Measurements from ENCODE around the gene P3H1. TPM values are rescaled to one million over a fixed set of nuclear protein-coding genes. Genes with fewer than 3 reads are reported as not detected.

Gene P3H1
- total and polyA plus RNA-seq, 2 of the 13 experiments (the other 11 are each of a cell fraction or from before 2014, with no cell fraction given), result 64.6 to 120 TPM

DNA sequence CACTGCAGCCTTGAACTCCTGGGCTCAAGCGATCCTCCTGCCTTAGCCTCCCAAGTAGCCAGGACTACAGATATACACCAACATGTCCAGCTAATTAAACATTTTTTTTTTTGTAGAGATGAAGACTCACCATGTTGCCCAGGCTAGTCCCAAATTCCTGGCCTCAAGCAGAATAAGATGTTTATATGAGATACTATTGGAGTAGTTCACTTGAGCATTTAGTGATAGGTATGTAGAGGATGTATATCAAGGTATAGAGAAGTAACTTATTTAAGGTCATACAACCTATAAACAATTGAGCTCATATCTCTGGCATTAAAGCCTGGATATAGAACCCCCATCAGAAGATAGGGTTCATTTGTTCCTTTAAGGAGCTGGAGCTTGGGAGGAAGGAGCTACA, 13.3 kb upstream of the P3H1 start:
- no peak overlapping the region for H3K27ac ChIP-seq (ENCODE audit: extremely low read length, insufficient read depth, low read length)
- WGBS (ENCODE audit: low lambda C conversion rate), result 100% methylated on average over 1 of the region's 1 CpG
- H2AFZ ChIP-seq (ENCODE audit: low read length), result no peak overlapping the region
- no peaks in the 10 kb centered on the region for H3K9me3 ChIP-seq (ENCODE audit: low read length)
- DNase-seq (ENCODE audit: low spot score) (no peak), ATAC-seq (no peak), FAIRE-seq (no peak)
- H3K9ac ChIP-seq (ENCODE audit: insufficient read depth, low read depth, low read length), result no peak overlapping the region
- no peaks in the 10 kb centered on the region for H4K20me1 ChIP-seq (ENCODE audit: insufficient read depth, low read length)
- no peak overlapping the region for H3K4me3 ChIP-seq (replicated peaks in 1 of 3; ENCODE audit: insufficient read depth in 1 of 3, low read depth in 2 of 3, low read length in 3 of 3)
- intact Hi-C loops (cut with micrococcal nuclease; ENCODE audit: unreplicated experiment) (no loop called here), in situ Hi-C loops (cut with HindIII; ENCODE audit: extremely low pct_ligation_motif_present, low pct_unique_long_range_greater_than_20kb) (no loop called here)
- ChIA-PET POLR2A (interaction anchor here (2.9 kb wide), 1 partner anchor 13 kb away, joined by 9 read pairs; the partner anchor contains the start of genes C1orf50 and P3H1), CTCF (ENCODE audit: low intra/inter-chr PET ratio, low total read pairs) (interaction anchor here (1.0 kb wide), 1 partner anchor 293 kb away, joined by 4 read pairs; no protein-coding TSS in a partner anchor)
- no peaks in the 10 kb centered on the region for H3K27me3 ChIP-seq (ENCODE audit: control insufficient read depth in 1 of 2, insufficient read depth in 2 of 2, low read length in 2 of 2)
- no peaks in the 10 kb centered on the region for H3K79me2 ChIP-seq (ENCODE audit: insufficient read depth, low read length)
- no TSS peak for BruUV-seq (replicated peaks)
- H3K4me1 ChIP-seq (ENCODE audit: insufficient read depth, low read length), result peaks cover 12% of the 10 kb centered on the region; the same call in 1 of the 2 replicates
- peaks cover 12 to 40% of the 10 kb centered on the region in 2 experiments for H3K36me3 ChIP-seq (replicated peaks in 1 of 2; ENCODE audit: control insufficient read depth in 1 of 2, insufficient read depth in 2 of 2, low read length in 2 of 2)
- H3K4me2 ChIP-seq (ENCODE audit: low read depth, low read length), result no peak overlapping the region
- TF ChIP-seq U2AF1 (optimal IDR thresholded peaks at IDR 0.05; ENCODE audit: low read depth, low read length) (no peak), SYNCRIP (IDR thresholded peaks at IDR 0.05; ENCODE audit: insufficient read depth, low read depth, low read length) (no peak), FOSL2 (CRISPR knock-in tag; IDR thresholded peaks at IDR 0.05) (no peak), ZNF138 (CRISPR knock-in tag; IDR thresholded peaks at IDR 0.05; ENCODE audit: low read depth) (no peak), BORCS8-MEF2B (CRISPR knock-in tag; IDR thresholded peaks at IDR 0.05) (no peak), ZNF317 (CRISPR knock-in tag; IDR thresholded peaks at IDR 0.05) (no peak), EED (CRISPR knock-in tag; IDR thresholded peaks at IDR 0.05) (no peak), FOXJ3 (CRISPR knock-in tag; IDR thresholded peaks at IDR 0.05; ENCODE audit: borderline replicate concordance) (no peak), REPIN1 (CRISPR knock-in tag; IDR thresholded peaks at IDR 0.05; ENCODE audit: borderline replicate concordance, low read depth) (no peak), ZNF430 (CRISPR knock-in tag; IDR thresholded peaks at IDR 0.05) (no peak), TP53 (CRISPR knock-in tag; conservative IDR thresholded peaks at IDR 0.05) (no peak), ZNF558 (CRISPR knock-in tag; IDR thresholded peaks at IDR 0.05; ENCODE audit: borderline replicate concordance) (no peak), ZNF101 (CRISPR knock-in tag; IDR thresholded peaks at IDR 0.05; ENCODE audit: borderline replicate concordance, low read depth) (no peak), ZNF792 (CRISPR knock-in tag; IDR thresholded peaks at IDR 0.05) (no peak)
- TF ChIP-seq, protein P1, sequence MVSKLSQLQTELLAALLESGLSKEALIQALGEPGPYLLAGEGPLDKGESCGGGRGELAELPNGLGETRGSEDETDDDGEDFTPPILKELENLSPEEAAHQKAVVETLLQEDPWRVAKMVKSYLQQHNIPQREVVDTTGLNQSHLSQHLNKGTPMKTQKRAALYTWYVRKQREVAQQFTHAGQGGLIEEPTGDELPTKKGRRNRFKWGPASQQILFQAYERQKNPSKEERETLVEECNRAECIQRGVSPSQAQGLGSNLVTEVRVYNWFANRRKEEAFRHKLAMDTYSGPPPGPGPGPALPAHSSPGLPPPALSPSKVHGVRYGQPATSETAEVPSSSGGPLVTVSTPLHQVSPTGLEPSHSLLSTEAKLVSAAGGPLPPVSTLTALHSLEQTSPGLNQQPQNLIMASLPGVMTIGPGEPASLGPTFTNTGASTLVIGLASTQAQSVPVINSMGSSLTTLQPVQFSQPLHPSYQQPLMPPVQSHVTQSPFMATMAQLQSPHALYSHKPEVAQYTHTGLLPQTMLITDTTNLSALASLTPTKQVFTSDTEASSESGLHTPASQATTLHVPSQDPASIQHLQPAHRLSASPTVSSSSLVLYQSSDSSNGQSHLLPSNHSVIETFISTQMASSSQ (IDR thresholded peaks at IDR 0.05; ENCODE audit: low read depth), result no peak
- TF ChIP-seq, protein P1 (CRISPR knock-in tag; IDR thresholded peaks at IDR 0.05; ENCODE audit: borderline replicate concordance), result no peak
- TF ChIP-seq, protein P2, sequence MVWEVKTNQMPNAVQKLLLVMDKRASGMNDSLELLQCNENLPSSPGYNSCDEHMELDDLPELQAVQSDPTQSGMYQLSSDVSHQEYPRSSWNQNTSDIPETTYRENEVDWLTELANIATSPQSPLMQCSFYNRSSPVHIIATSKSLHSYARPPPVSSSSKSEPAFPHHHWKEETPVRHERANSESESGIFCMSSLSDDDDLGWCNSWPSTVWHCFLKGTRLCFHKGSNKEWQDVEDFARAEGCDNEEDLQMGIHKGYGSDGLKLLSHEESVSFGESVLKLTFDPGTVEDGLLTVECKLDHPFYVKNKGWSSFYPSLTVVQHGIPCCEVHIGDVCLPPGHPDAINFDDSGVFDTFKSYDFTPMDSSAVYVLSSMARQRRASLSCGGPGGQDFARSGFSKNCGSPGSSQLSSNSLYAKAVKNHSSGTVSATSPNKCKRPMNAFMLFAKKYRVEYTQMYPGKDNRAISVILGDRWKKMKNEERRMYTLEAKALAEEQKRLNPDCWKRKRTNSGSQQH (CRISPR knock-in tag; IDR thresholded peaks at IDR 0.05; ENCODE audit: low read depth), result no peak
- TF ChIP-seq, protein P3, sequence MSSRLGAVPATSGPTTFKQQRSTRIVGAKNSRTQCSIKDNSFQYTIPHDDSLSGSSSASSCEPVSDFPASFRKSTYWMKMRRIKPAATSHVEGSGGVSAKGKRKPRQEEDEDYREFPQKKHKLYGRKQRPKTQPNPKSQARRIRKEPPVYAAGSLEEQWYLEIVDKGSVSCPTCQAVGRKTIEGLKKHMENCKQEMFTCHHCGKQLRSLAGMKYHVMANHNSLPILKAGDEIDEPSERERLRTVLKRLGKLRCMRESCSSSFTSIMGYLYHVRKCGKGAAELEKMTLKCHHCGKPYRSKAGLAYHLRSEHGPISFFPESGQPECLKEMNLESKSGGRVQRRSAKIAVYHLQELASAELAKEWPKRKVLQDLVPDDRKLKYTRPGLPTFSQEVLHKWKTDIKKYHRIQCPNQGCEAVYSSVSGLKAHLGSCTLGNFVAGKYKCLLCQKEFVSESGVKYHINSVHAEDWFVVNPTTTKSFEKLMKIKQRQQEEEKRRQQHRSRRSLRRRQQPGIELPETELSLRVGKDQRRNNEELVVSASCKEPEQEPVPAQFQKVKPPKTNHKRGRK (CRISPR knock-in tag; IDR thresholded peaks at IDR 0.05), result no peak
- TF ChIP-seq, protein P4, sequence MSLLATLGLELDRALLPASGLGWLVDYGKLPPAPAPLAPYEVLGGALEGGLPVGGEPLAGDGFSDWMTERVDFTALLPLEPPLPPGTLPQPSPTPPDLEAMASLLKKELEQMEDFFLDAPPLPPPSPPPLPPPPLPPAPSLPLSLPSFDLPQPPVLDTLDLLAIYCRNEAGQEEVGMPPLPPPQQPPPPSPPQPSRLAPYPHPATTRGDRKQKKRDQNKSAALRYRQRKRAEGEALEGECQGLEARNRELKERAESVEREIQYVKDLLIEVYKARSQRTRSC (CRISPR knock-in tag; IDR thresholded peaks at IDR 0.05; ENCODE audit: low read depth), result no peak

Data from HepG2 (cell line).